ENCODE results near the gene TEX14. TPM values are rescaled to one million over a fixed set of nuclear protein-coding genes. Genes with fewer than 3 reads are reported as not detected.

TEX14 gene
- total and polyA plus RNA-seq, 11 donors, result 0.04 to 0.36 (median 0.10) TPM; not detected in 3

- no peak for DNase-seq
- Histone ChIP-seq H3K27me3 (no peaks in the 10 kb centered on the region), H3K27ac (no peak overlapping the region), H3K4me1 (no peaks in the 10 kb centered on the region), H3K9me3 (no peaks in the 10 kb centered on the region), H3K4me3 (no peak overlapping the region), H3K36me3 (no peaks in the 10 kb centered on the region)
- TF ChIP-seq CTCF (IDR thresholded peaks at IDR 0.05) (no peak), POLR2A (IDR thresholded peaks at IDR 0.05) (no peak)
- intact Hi-C loops (cut with DNase I), result loop anchor here in 1 of 10 donors (10.0 kb wide), 1 partner anchor 63 kb away; no protein-coding TSS in a partner anchor
- ATAC-seq, result peak in 1 of 4 donors; percentile 39
- 55 to 78% (median 66%) methylated on average over 1 of the region's 1 CpG for WGBS, 4 donors
Measured at GRCh38 chr17:58641887-58642311, 49.9 kb downstream of the TEX14 start.

- no peaks in the 10 kb centered on the region for H3K9me3 ChIP-seq
- no peak overlapping the region for H3K4me3 ChIP-seq
- TF ChIP-seq POLR2A (IDR thresholded peaks at IDR 0.05) (no peak), CTCF (IDR thresholded peaks at IDR 0.05) (no peak)
- intact Hi-C loops (cut with DNase I), result loop anchor here in 1 of 10 donors (10.0 kb wide), 1 partner anchor 65 kb away; no protein-coding TSS in a partner anchor
- no peak overlapping the region for H3K27ac ChIP-seq
- H3K27me3 ChIP-seq, result no peaks in the 10 kb centered on the region
- 77 to 85% (median 80%) methylated on average over 4 of the region's 4 CpGs for WGBS, 4 donors
- no peaks in the 10 kb centered on the region for H3K36me3 ChIP-seq
- no peak for DNase-seq
- ATAC-seq, result no peak
- no peaks in the 10 kb centered on the region for H3K4me1 ChIP-seq
Measured at GRCh38 chr17:58640202-58640601, 51.6 kb downstream of the TEX14 start.

- no peak for TF ChIP-seq POLR2A (IDR thresholded peaks at IDR 0.05)
- TF ChIP-seq CTCF (IDR thresholded peaks at IDR 0.05), result no peak
- no peaks in the 10 kb centered on the region for H3K4me1 ChIP-seq
- H3K27me3 ChIP-seq, result no peaks in the 10 kb centered on the region
- H3K9me3 ChIP-seq, result no peaks in the 10 kb centered on the region
- WGBS, 4 donors, result 87 to 91% (median 89%) methylated on average over 6 of the region's 6 CpGs
- no peak for ATAC-seq
- no peak for DNase-seq
- intact Hi-C loops (cut with DNase I), result loop anchor here in 3 of 10 donors (10.0 kb wide), 3 partner anchors 65 to 125 kb away; partner anchors contain the start of gene MTMR4 (in 1 of the 3)
- no peak overlapping the region for H3K4me3 ChIP-seq
- no peaks in the 10 kb centered on the region for H3K36me3 ChIP-seq
- no peak overlapping the region for H3K27ac ChIP-seq
Measured at GRCh38 chr17:58639681-58640080, 52.2 kb downstream of the TEX14 start.

GRCh38 chr17:58637011-58637570 lies 54.8 kb downstream of the TEX14 start:
- ATAC-seq (no peak), DNase-seq (no peak)
- Histone ChIP-seq H3K4me3 (no peak overlapping the region), H3K27ac (no peak overlapping the region), H3K27me3 (no peaks in the 10 kb centered on the region), H3K9me3 (no peaks in the 10 kb centered on the region), H3K4me1 (peaks cover 0 to 4% (median 0%) of the 10 kb centered on the region in 12 donors), H3K36me3 (no peaks in the 10 kb centered on the region)
- TF ChIP-seq CTCF (IDR thresholded peaks at IDR 0.05) (no peak), POLR2A (IDR thresholded peaks at IDR 0.05) (no peak)
- intact Hi-C loops (cut with DNase I), result loop anchor here in 2 of 10 donors (10.0 kb wide), 2 partner anchors 112 to 122 kb away; partner anchors contain the start of gene MTMR4 (in 1 of the 2)
- 68 to 78% (median 77%) methylated on average over 12 of the region's 12 CpGs for WGBS, 4 donors

Measured in heart left ventricle (tissue), 16 donors.